K562 (cell line): ENCODE measurements around the gene ZMYND8.

Experiments used
- BHLHE40 ChIP-seq: IDR thresholded peaks from 2 replicates; pipeline ENCODE4 v1.6.1; 2011; ENCODE audit warnings: low read length, improper control_type of control experiment
- CREBBP ChIP-seq: IDR thresholded peaks from one replicate; pipeline ENCODE4 v1.6.1; 2012; ENCODE audit warnings: low read depth, mild to moderate bottlenecking, control low read depth, inconsistent platforms, low read length
- ETV5 ChIP-seq: sonication (generic); formaldehyde crosslinking; IDR thresholded peaks from 2 replicates; pipeline ENCODE4 v1.4.0; 2020; ENCODE audit warnings: low read depth, mild to moderate bottlenecking, missing genetic modification reagents
- HDAC6 ChIP-seq: IDR thresholded peaks from 2 replicates; pipeline ENCODE4 v1.6.1; 2012; ENCODE audit warnings: low read depth, mild to moderate bottlenecking, control low read depth, inconsistent platforms, low read length, moderate library complexity
- KLF16 ChIP-seq: IDR thresholded peaks from 2 replicates; pipeline ENCODE4 v1.6.1; 2016; ENCODE audit warnings: antibody characterized with exemption
- RFX5 ChIP-seq: IDR thresholded peaks from 2 replicates; pipeline ENCODE4 v1.6.1; 2011; ENCODE audit warnings: low read depth, mild to moderate bottlenecking, improper control_type of control experiment, low read length
- SP1 ChIP-seq: sonication (generic); formaldehyde crosslinking; IDR thresholded peaks from 2 replicates; pipeline ENCODE4 v1.8.1; 2022; ENCODE audit warnings: mild to moderate bottlenecking, missing genetic modification reagents
- SREBF1 ChIP-seq: fragments of 150-350 bp; IDR thresholded peaks from 2 replicates; pipeline ENCODE4 v1.6.1; 2014; ENCODE audit warnings: antibody characterized with exemption, low read depth, low read length, borderline replicate concordance
- ZNF143 ChIP-seq: sonication (generic); formaldehyde crosslinking; IDR thresholded peaks from 2 replicates; pipeline ENCODE4 v1.9.0; 2022; ENCODE audit warnings: mild to moderate bottlenecking, missing genetic modification reagents
- ZNF707 ChIP-seq: fragments of 250-450 bp; sonication (Bioruptor Pico); conservative IDR thresholded peaks from 2 replicates; pipeline ENCODE4 v1.8.0; 2022; ENCODE audit warnings: inconsistent platforms, mild to moderate bottlenecking, moderate library complexity
- TF ChIP-seq, protein P1 (sequence below), 2 experiments: IDR thresholded peaks; 2 replicates each; pipeline ENCODE4 v1.6.1; 2011; ENCODE audit warnings: borderline replicate concordance in 1 of 2, control low read depth in 1 of 2, low read depth in 1 of 2, low read length in 1 of 2, mild to moderate bottlenecking in 1 of 2, mixed read lengths in 1 of 2, moderate library complexity in 1 of 2; ENCODE audit not compliant: insufficient read depth in 1 of 2, insufficient read length in 1 of 2, poor library complexity in 1 of 2, severe bottlenecking in 1 of 2; ENCODE audit errors: extremely low read depth in 1 of 2
- TF ChIP-seq, protein P2 (sequence below), 3 experiments: IDR thresholded peaks in 2 of 3; conservative IDR thresholded peaks in 1 of 3; 2 replicates each; pipeline ENCODE4 v1.5.1; 2011 to 2012; ENCODE audit warnings: low read length in 3 of 3, mild to moderate bottlenecking in 3 of 3, control low read depth in 2 of 3, improper control_type of control experiment in 1 of 3, inconsistent platforms in 1 of 3, low read depth in 1 of 3, mixed read lengths in 1 of 3, moderate library complexity in 1 of 3; ENCODE audit not compliant: insufficient read depth in 2 of 3
- TF ChIP-seq, protein P3 (sequence below), 2 experiments: fragments of 450-650 bp; formaldehyde crosslinking in 1 of 2; IDR thresholded peaks; 2 replicates each; pipeline versions ENCODE4 v1.4.0 to v1.6.1; 2014 to 2020; ENCODE audit warnings: mild to moderate bottlenecking in 2 of 2, borderline replicate concordance in 1 of 2, low read depth in 1 of 2
- TF ChIP-seq, protein P4 (sequence below): fragments of 150-350 bp; IDR thresholded peaks from 2 replicates; pipeline ENCODE4 v1.6.1; 2014; ENCODE audit warnings: low read depth, mild to moderate bottlenecking, low read length, borderline replicate concordance

DNA sequence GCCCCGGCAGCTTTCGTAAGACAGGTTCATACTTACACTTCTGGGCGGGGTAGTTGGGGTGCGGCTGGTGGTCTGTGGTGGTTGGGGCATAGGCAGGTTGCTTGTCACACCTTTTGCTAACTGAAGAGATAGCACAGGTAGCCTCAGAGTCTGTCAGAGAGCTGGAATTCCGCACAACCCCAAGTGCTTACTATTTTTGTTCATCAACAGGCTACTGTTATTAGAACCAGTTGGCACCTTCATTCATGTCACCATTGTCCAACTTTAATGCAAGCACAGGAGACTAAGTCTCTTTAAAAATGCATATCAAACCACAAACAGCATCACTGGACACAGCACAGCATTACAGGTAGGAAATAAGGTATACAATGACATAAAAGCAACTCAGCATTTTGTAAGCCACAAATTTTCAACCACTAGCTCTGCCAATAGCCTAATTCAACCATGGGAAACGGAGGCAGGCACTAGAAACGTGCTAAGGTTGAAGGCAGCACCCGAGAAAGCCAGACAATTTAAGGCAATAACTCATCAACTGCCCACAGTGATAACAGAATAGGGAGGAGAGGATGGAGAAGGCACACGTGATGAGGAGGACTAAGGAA lies 143.8 kb downstream of the ZMYND8 start:
- TF ChIP-seq, protein P1, sequence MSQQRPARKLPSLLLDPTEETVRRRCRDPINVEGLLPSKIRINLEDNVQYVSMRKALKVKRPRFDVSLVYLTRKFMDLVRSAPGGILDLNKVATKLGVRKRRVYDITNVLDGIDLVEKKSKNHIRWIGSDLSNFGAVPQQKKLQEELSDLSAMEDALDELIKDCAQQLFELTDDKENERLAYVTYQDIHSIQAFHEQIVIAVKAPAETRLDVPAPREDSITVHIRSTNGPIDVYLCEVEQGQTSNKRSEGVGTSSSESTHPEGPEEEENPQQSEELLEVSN (IDR thresholded peaks at IDR 0.05; ENCODE audit: borderline replicate concordance in 1 of 2, extremely low read depth in 1 of 2, insufficient read depth in 1 of 2, insufficient read length in 1 of 2, low read depth in 1 of 2, low read length in 1 of 2, poor library complexity in 1 of 2, severe bottlenecking in 1 of 2) = no peak
- TF ChIP-seq, protein P2, sequence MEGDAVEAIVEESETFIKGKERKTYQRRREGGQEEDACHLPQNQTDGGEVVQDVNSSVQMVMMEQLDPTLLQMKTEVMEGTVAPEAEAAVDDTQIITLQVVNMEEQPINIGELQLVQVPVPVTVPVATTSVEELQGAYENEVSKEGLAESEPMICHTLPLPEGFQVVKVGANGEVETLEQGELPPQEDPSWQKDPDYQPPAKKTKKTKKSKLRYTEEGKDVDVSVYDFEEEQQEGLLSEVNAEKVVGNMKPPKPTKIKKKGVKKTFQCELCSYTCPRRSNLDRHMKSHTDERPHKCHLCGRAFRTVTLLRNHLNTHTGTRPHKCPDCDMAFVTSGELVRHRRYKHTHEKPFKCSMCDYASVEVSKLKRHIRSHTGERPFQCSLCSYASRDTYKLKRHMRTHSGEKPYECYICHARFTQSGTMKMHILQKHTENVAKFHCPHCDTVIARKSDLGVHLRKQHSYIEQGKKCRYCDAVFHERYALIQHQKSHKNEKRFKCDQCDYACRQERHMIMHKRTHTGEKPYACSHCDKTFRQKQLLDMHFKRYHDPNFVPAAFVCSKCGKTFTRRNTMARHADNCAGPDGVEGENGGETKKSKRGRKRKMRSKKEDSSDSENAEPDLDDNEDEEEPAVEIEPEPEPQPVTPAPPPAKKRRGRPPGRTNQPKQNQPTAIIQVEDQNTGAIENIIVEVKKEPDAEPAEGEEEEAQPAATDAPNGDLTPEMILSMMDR (IDR thresholded peaks at IDR 0.05 in 2 of 3, conservative IDR thresholded peaks at IDR 0.05 in 1 of 3; ENCODE audit: insufficient read depth in 2 of 3, low read depth in 1 of 3, low read length in 3 of 3) = no peak
- no peak for TF ChIP-seq BHLHE40
- TF ChIP-seq KLF16 = no peak
- TF ChIP-seq RFX5 = no peak
- TF ChIP-seq, protein P3, sequence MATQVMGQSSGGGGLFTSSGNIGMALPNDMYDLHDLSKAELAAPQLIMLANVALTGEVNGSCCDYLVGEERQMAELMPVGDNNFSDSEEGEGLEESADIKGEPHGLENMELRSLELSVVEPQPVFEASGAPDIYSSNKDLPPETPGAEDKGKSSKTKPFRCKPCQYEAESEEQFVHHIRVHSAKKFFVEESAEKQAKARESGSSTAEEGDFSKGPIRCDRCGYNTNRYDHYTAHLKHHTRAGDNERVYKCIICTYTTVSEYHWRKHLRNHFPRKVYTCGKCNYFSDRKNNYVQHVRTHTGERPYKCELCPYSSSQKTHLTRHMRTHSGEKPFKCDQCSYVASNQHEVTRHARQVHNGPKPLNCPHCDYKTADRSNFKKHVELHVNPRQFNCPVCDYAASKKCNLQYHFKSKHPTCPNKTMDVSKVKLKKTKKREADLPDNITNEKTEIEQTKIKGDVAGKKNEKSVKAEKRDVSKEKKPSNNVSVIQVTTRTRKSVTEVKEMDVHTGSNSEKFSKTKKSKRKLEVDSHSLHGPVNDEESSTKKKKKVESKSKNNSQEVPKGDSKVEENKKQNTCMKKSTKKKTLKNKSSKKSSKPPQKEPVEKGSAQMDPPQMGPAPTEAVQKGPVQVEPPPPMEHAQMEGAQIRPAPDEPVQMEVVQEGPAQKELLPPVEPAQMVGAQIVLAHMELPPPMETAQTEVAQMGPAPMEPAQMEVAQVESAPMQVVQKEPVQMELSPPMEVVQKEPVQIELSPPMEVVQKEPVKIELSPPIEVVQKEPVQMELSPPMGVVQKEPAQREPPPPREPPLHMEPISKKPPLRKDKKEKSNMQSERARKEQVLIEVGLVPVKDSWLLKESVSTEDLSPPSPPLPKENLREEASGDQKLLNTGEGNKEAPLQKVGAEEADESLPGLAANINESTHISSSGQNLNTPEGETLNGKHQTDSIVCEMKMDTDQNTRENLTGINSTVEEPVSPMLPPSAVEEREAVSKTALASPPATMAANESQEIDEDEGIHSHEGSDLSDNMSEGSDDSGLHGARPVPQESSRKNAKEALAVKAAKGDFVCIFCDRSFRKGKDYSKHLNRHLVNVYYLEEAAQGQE (IDR thresholded peaks at IDR 0.05; ENCODE audit: borderline replicate concordance) = no peak
- TF ChIP-seq, protein P3 (CRISPR knock-in tag; IDR thresholded peaks at IDR 0.05; ENCODE audit: low read depth) = no peak
- no peak for TF ChIP-seq ZNF143 (CRISPR knock-in tag)
- no peak for TF ChIP-seq SREBF1
- TF ChIP-seq, protein P4, sequence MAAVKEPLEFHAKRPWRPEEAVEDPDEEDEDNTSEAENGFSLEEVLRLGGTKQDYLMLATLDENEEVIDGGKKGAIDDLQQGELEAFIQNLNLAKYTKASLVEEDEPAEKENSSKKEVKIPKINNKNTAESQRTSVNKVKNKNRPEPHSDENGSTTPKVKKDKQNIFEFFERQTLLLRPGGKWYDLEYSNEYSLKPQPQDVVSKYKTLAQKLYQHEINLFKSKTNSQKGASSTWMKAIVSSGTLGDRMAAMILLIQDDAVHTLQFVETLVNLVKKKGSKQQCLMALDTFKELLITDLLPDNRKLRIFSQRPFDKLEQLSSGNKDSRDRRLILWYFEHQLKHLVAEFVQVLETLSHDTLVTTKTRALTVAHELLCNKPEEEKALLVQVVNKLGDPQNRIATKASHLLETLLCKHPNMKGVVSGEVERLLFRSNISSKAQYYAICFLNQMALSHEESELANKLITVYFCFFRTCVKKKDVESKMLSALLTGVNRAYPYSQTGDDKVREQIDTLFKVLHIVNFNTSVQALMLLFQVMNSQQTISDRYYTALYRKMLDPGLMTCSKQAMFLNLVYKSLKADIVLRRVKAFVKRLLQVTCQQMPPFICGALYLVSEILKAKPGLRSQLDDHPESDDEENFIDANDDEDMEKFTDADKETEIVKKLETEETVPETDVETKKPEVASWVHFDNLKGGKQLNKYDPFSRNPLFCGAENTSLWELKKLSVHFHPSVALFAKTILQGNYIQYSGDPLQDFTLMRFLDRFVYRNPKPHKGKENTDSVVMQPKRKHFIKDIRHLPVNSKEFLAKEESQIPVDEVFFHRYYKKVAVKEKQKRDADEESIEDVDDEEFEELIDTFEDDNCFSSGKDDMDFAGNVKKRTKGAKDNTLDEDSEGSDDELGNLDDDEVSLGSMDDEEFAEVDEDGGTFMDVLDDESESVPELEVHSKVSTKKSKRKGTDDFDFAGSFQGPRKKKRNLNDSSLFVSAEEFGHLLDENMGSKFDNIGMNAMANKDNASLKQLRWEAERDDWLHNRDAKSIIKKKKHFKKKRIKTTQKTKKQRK = no peak
- no peak for TF ChIP-seq SP1
- no peak for TF ChIP-seq HDAC6
- no peak for TF ChIP-seq ETV5 (CRISPR knock-in tag)
- TF ChIP-seq ZNF707 = no peak
- no peak for TF ChIP-seq CREBBP
